T1000 (cell line): ENCODE data around the gene ODF4.

Source experiments
- DNase-seq: peaks from one replicate; lab custom pipeline; 2025; ENCODE audit warnings: mixed read lengths; lab: John Stamatoyannopoulos, UW

The ODF4 gene, protein sequence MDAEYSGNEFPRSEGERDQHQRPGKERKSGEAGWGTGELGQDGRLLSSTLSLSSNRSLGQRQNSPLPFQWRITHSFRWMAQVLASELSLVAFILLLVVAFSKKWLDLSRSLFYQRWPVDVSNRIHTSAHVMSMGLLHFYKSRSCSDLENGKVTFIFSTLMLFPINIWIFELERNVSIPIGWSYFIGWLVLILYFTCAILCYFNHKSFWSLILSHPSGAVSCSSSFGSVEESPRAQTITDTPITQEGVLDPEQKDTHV

GRCh38 chr17:8339540-8339939 lies at the start of gene ODF4:
ODF4 (plus strand) TSS chr17:8339840; CDS start chr17:8340052, 212 bp downstream.
- DNase-seq, result no peak

DNA sequence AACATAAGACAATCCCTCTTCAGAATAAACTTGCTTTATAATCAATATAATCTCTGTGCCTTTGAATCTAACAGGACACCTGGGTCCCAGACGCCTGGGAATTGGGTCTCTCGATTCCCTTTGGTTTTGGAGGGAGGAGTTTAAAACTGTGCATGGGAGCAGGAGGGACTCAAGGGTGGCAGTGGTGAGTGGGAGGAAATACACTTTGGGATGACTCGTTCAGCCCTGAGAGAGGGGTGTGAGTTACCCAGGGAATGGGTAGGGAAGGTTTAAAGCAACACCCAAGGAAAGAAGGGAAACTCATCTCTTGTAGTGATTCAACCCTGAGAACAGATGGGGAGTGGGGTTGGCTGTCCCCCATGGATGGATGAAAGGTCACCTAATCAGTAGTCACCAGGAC lies 49.6 kb upstream of the ODF4 start:
- DNase-seq, result no peak

- DNase-seq, result no peak
Measured at GRCh38 chr17:8292639-8293395, 46.8 kb upstream of the ODF4 start.

DNA sequence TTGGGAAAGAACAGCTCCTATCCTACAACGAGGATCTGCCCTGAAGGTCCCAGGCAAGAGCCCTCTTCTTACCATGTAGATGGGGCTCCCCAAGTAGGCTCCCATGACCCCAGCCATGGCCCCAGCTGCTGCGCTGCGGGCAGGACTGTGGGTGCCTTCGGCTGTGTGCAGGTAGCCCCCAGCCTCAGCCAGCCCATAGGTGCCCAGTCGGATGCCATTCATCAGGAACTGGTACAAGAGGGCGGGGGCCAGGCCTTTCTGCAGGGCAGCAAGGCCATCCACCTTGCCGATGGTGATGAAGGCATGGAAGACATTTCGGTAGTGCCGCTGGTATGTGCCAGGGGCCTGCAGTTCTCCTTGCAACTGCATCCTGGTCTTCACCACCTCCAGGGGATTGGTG lies 45.3 kb upstream of the ODF4 start:
- DNase-seq, result no peak

DNA sequence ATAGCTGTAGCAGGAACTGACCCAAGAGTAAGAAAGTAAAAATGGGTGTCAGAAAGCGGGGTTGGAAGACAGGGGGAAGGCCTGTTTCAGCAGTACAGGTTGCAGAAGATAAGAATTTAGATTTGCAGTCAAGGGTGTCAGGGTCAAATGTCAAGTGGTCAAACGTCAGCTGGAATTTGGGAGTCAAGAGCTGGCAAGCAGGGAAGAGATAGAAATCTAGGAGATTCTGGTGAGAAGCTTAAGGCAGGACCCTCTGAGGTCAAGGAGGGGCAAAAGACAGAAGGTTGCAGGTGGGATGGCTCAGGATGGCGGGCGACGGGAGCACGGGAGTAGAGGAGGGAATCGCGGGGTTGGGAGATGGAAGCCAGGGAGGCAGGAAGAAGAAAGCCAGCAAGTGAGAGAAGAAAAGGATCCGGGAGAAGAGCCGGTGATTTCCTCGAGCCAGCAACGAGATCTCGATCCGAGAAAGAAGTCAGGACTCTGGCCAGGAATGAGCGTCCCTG lies 44.8 kb upstream of the ODF4 start:
- no peak for DNase-seq

DNA sequence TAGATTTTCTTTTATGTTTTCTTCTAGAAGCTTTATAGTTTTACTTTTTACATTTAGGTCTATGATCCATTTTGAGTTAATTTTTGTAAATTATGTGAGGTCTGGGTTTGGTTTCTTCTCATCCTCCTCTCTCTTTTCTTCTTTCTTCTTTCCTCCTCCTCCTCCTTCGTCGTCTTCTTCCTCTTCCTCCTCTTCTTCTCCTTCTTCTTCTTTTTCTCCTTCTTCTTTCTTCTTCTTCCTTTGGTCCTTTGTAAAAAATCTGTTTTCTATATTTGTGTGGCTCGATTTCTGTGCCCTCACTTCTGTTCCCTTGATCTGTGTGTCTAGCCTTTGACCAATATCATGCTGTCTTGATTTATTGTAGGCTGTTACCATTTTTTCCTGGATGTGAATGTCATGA lies 39.4 kb upstream of the ODF4 start:
- DNase-seq, result no peak

- DNase-seq, result no peak
Measured at GRCh38 chr17:8300627-8301242, 38.9 kb upstream of the ODF4 start.

- DNase-seq, result no peak
Measured at GRCh38 chr17:8310601-8311123, 29.0 kb upstream of the ODF4 start.

DNA sequence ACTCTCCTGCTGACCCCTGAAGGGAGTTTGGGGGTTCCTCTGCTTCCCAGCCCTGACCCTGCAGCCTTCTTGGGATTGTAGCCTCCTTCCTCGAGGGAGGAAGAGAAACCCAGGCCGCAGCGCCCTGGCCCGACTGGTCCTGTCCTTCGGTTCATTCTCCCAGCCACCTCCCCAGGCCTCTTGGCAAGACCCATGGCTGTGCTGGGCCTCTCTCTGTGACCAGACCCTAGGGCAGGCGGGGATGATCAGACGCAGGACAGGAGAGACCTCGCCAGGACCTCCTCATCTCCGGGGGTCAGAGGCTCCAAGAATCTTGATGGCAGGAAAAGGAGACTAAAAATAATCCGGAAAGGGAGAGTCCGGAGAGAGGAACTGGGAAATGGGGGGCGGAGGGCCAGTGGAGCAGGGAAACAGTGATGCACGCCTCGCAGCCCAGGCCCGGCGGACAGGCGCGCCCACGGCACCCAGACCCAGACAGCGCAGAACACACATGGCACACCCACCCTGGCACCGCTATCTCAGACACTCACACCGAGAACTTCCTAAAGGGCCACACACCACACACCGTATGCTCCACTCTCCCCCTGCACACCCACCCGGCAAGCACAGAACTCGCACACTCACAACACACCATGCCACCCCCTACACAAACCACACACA lies 28.4 kb upstream of the ODF4 start:
- no peak for DNase-seq

DNA sequence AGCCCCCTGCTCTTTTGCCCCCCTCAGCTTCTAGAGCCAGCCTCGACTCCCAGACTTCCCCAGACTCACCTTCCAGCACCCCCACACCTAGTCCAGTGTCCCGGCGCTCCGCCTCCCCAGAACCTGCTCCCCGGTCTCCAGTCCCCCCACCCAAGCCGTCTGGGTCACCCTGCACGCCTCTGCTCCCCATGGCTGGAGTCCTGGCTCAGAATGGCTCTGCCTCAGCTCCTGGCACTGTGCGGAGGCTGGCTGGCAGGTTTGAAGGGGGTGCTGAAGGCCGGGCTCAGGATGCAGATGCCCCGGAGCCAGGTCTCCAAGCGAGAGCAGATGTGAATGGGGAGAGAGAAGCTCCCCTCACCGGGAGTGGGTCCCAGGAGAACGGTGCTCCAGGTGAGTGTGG lies 27.4 kb upstream of the ODF4 start:
- no peak for DNase-seq

DNA sequence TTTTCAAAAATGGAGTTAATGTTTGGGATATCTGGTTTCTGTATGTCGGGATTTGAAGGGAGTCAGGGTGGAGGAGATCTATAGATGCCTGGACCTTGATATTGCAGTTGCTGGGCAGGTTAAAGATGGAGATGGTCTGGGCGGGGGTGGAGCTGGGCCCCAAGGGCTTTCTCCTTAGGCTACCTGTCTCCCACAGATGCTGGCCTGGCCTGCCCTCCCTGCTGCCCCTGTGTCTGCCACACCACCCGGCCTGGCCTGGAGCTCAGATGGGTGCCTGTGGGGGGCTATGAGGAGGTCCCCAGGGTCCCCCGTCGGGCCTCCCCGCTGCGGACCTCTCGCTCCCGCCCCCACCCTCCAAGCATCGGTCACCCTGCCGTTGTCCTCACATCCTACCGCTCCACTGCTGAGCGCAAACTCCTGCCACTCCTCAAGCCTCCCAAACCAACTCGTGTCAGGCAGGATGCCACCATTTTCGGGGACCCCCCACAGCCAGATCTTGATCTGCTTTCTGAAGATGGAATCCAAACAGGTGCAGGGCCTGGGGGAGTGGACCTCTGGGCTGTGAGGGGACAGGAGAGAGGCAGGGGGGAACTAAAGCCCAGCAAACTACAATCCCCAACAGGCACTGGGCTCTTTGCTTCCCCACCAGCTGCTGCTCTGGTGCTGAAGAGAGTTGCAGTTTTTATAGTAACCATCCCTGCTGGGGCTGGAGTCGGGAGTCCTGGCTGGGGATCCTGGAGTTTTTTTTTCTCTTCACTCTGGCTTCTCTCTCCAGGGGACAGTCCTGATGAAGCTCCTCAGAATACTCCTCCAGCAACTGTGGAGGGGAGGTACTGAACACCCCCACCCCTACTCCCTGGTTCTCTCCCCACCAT lies 26.7 kb upstream of the ODF4 start:
- DNase-seq, result no peak

DNA sequence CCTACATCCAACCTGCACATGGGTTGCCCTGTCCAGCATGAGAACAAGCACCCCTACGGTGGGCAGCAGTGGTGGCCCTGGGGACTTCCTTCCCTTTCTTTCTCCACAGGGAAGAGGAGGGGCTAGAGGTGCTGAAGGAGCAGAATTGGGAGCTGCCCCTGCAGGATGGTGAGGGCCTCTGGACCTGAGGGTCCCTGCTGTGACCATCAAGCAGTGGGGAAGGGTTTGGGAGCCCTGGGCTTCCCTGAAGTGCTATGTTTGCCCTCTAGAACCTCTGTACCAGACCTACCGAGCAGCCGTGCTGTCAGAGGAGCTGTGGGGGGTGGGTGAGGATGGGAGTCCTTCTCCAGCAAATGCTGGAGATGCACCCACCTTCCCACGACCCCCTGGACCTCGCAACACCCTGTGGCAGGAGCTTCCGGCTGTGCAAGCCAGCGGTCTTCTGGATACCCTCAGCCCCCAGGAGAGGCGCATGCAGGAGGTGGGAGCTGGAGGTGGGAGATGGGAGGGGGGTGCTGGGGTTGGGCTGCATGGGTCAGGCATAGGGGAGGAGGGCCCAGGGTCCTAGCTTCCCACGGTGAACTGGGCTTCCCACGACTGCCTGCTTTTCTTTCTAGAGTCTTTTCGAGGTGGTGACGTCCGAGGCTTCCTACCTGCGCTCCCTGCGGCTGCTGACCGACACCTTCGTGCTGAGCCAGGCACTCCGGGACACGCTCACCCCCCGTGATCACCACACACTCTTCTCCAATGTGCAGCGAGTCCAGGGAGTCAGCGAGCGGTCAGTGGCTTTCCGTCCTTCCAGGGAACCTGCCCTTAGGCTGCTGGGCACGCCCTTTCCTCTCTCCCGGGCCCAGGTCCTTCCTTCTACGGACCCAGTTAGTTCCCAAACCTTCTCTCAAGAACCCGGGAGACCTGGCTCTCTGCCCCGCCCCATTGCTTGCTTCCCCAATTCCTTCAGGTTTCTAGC lies 24.6 kb upstream of the ODF4 start:
- no peak for DNase-seq

- no peak for DNase-seq
Measured at GRCh38 chr17:8315764-8316217, 23.8 kb upstream of the ODF4 start.

DNA sequence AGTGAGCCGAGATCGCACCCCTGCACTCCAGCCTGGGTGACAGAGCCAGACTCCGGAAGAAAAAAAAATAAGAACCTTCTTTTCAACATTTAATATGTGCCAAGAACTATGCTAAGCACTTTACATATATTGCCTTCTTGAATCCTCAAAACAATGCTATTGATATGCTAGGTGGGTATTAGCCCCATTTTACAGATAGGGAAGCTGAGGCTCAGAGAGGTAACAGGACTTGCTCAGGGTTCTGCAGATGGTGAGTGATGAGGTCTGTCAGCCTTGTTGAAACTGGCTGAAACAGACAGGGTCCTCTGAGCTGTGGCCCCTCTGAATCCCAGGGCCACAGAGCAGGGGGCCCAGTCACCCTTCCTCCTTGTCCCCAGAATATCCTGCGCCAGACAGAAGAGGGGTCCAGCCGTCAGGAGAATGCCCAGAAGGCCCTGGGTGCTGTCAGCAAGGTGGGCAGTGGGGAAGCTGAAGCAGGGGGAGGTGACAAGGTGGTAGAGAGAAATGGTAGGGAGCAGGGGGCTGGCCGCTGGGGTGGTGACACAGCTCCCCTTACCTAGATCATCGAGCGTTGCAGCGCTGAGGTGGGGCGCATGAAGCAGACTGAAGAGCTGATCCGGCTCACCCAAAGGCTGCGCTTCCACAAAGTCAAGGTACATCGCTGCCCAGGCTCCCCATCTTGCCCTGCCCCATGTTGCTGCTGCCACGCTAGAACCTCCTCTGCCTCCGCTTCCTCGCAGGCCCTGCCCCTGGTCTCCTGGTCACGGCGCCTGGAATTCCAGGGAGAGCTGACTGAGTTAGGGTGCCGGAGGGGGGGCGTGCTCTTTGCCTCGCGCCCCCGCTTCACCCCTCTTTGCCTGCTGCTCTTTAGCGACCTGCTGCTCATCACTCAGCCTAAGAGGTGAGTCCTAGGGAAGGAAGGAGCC lies 21.4 kb upstream of the ODF4 start:
- DNase-seq, result no peak

- no peak for DNase-seq
Measured at GRCh38 chr17:8320262-8320661, 19.4 kb upstream of the ODF4 start.

DNA sequence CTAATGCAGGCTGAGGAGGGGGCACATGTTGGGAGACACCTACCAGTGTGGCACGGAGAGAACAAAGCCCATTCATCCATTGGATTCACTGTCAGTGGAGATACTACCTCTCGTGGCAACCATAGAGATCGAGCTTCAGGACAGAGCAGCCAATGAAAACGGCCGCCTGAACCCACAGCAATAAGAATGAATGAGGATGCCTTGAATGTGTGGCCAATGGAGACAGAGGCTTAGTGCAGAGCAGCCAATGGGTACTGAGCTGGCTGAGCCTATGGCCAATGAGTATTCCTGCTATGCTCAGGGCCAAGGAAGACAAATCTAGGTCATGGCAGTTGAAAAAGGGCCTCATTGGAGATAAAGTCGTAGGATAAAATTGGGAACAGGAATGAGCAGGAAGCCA lies 18.6 kb upstream of the ODF4 start:
- no peak for DNase-seq

DNA sequence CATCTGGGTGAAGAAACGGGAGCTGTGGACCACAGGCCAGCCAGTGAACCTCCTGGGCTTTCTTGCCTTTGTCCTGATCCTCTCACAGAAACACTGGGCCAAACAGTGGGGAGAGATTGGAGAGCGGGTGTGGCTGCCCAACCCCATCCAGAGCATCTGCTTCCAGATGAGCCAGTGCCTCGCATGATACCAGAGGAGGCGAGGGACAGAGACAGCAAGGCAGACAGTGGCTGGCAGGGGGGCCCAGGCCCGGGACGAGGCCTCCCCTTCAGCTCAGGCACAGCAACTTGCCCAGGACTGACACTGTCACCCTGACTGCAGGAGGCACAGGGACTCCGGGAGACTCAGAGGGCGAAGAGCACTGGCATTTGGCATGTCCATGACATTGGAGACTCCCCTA lies 17.6 kb upstream of the ODF4 start:
- DNase-seq, result no peak

GRCh38 chr17:8324132-8324531 lies 15.5 kb upstream of the ODF4 start:
- no peak for DNase-seq

DNA sequence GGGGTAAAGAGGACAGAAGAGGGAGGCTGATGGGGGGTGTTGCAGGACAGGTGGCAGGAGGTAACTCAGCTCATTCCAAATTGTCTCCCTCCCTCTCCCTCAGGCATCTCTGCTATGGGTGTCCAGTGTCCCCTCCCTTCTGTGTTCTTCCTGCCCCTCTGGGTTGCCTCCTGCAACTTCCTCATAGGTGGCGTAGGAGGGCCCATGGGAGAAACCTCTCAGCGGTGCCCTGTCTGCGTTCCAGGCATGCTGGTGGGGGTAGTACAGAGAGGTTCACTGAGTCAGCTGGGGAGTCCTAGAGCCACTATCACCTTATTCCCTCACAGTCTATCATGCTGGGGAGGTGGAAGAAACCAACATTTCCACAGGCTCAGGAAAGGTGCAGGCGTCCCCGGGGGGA lies 14.7 kb upstream of the ODF4 start:
- DNase-seq, result no peak
